ENCODE data around the gene IARS2. TPM values are rescaled to one million over a fixed set of nuclear protein-coding genes. Genes with fewer than 3 reads are reported as not detected.
"Not testable (repeated sequence)": the region's sequence is repeated elsewhere in the genome, so short reads cannot be mapped to it uniquely, and the experiment has no call there.

IARS2 gene
- total RNA-seq, 1 donor: 96.7 TPM

- no peak for DNase-seq (ENCODE audit: low read depth)
- TF ChIP-seq CTCF (IDR thresholded peaks at IDR 0.05; ENCODE audit: insufficient read depth, low read depth, low read length): no peak
Measured at GRCh38 chr1:220164116-220164515, 70.2 kb downstream of the IARS2 start.

GRCh38 chr1:220164517-220164916 lies 70.6 kb downstream of the IARS2 start:
- no peak for TF ChIP-seq CTCF (IDR thresholded peaks at IDR 0.05; ENCODE audit: insufficient read depth, low read depth, low read length)
- no peak for DNase-seq (ENCODE audit: low read depth)
- H3K4me3 ChIP-seq (ENCODE audit: low read depth, low read length): no peak overlapping the region

More at GRCh38 chr1:220164116-220164515, 70.2 kb downstream of the IARS2 start:
- H3K4me3 ChIP-seq (ENCODE audit: low read depth, low read length): no peak overlapping the region

- no peak for TF ChIP-seq CTCF (IDR thresholded peaks at IDR 0.05; ENCODE audit: insufficient read depth, low read depth, low read length)
- no peak overlapping the region for H3K4me3 ChIP-seq (ENCODE audit: low read depth, low read length)
- no peak for DNase-seq (ENCODE audit: low read depth)
Measured at GRCh38 chr1:220166853-220167252, 72.9 kb downstream of the IARS2 start.

- not testable (repeated sequence) for H3K4me3 ChIP-seq (ENCODE audit: low read depth, low read length); DNase-seq (ENCODE audit: low read depth)
Measured at GRCh38 chr1:220169887-220170286, 76.0 kb downstream of the IARS2 start.

GRCh38 chr1:220170836-220171526 lies 77.0 kb downstream of the IARS2 start:
- H3K4me3 ChIP-seq (ENCODE audit: low read depth, low read length): no peak overlapping the region
- TF ChIP-seq CTCF (IDR thresholded peaks at IDR 0.05; ENCODE audit: insufficient read depth, low read depth, low read length): no peak
- no peak for DNase-seq (ENCODE audit: low read depth)

GRCh38 chr1:220176540-220176939 lies 82.6 kb downstream of the IARS2 start:
- TF ChIP-seq CTCF (IDR thresholded peaks at IDR 0.05; ENCODE audit: insufficient read depth, low read depth, low read length): no peak
- no peak overlapping the region for H3K4me3 ChIP-seq (ENCODE audit: low read depth, low read length)
- no peak for DNase-seq (ENCODE audit: low read depth)

- TF ChIP-seq CTCF (IDR thresholded peaks at IDR 0.05; ENCODE audit: insufficient read depth, low read depth, low read length): no peak
- DNase-seq (ENCODE audit: low read depth): no peak
- H3K4me3 ChIP-seq (ENCODE audit: low read depth, low read length): no peak overlapping the region
Measured at GRCh38 chr1:220182111-220182510, 88.2 kb downstream of the IARS2 start.

Data from fibroblast of villous mesenchyme (primary cell).